Mesodermal cell (in vitro differentiated cells): ENCODE results near the gene FHIT.

ENCODE experiments used
- H3K27ac ChIP-seq: 2 replicates; pipeline ENCODE4 v1.7.0; 2013; ENCODE audit warnings: mild to moderate bottlenecking, low read depth, low read length, moderate library complexity; ENCODE audit not compliant: severe bottlenecking
- H3K36me3 ChIP-seq: 2 replicates; pipeline ENCODE4 v1.7.1; 2013; ENCODE audit warnings: mild to moderate bottlenecking, low read length, moderate library complexity; ENCODE audit not compliant: control insufficient read depth, insufficient read depth
- H3K4me1 ChIP-seq: one replicate; pipeline ENCODE4 v1.7.1; 2013; ENCODE audit warnings: mild to moderate bottlenecking, low read length; ENCODE audit not compliant: insufficient read depth, control insufficient read depth, poor library complexity, severe bottlenecking
- H3K4me3 ChIP-seq: 2 replicates; pipeline ENCODE4 v1.7.0; 2013; ENCODE audit warnings: low read length, control low read depth, mild to moderate bottlenecking; ENCODE audit not compliant: insufficient read depth, poor library complexity, severe bottlenecking; ENCODE audit errors: extremely low read depth
- H3K9me3 ChIP-seq: 2 replicates; pipeline ENCODE4 v1.7.1; 2013; ENCODE audit warnings: mild to moderate bottlenecking, low read length, moderate library complexity; ENCODE audit not compliant: control insufficient read depth
- WGBS, 2 experiments: methylation state at CpG; one replicate each; pipeline ENCODE4 v1.1.5; 2013; ENCODE audit warnings: missing lambda C conversion rate in 2 of 2; ENCODE audit not compliant: insufficient coverage in 2 of 2; 5-methylcytosine and 5-hydroxymethylcytosine counted together

Gene FHIT

DNA sequence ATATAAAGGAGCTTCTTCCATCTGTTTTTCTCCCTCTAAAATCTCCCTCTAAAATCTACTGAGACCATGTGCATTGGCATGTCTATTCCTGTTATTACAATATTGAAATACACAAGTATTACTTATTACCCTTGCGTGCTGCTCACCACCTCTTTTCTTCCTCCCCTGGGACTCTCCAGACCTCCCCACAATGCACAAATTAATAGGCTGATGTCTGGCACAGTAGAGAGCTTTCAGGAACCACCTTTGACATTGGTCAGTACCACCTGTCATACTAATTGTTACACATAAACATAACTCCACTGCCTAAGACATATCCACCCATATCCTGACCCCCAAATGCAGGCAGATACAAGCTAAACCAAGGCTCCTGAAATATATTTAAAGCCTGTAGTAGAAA is 722.6 kb downstream of the FHIT start:
- WGBS, 2 experiments, result 86% methylated on average over 1 of the region's 1 CpG; no CpG with 5 or more reads in 1 of the 2 experiments
- H3K9me3 ChIP-seq, result no peaks in the 10 kb centered on the region
- no peaks in the 10 kb centered on the region for H3K4me1 ChIP-seq
- H3K36me3 ChIP-seq, result no peaks in the 10 kb centered on the region
- H3K4me3 ChIP-seq, result no peak overlapping the region
- H3K27ac ChIP-seq, result no peak overlapping the region

DNA sequence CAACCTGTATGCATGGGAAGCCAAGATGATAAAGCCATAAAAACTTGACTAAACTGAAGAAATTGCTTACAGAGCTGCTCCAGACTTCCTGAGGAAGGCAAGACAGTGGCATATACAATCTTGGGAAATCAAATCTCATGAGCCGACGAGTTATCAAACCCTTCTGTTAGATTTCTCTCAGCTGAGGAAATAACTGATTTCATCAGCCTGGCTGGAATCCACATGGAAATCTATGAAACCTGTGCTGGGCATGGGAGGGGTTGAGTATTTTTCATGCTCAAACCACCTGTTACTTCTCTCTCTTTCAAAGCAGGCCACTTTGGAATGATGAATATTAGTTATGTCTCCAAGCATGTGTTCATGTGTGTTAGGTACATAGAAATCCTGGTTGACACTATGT is 727.7 kb downstream of the FHIT start:
- 81% methylated on average over 2 of the region's 2 CpGs; no CpG with 5 or more reads in 1 of the 2 experiments for WGBS, 2 experiments
- no peaks in the 10 kb centered on the region for H3K36me3 ChIP-seq
- no peaks in the 10 kb centered on the region for H3K9me3 ChIP-seq
- H3K4me1 ChIP-seq, result no peaks in the 10 kb centered on the region
- no peak overlapping the region for H3K27ac ChIP-seq
- no peak overlapping the region for H3K4me3 ChIP-seq

DNA sequence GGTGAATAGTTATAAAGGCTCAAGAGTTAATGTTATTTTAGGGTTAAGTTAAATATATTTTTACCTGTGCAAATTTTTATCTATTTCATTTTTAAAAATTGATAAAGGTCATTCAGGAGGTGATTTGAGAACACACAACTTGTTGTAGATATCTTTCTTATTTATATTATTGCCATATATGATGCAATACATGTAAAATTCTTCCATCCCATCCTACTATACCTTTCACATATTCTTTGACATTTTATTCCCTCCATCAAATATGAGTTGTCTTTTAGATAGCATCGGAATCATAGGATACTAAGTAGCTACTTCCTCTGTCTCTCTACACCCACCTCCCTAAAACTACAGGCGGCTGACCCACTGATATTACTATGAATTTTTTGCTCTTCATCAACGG is 734.1 kb downstream of the FHIT start:
- WGBS, 2 experiments, result 80% methylated on average over 1 of the region's 3 CpGs; no CpG with 5 or more reads in 1 of the 2 experiments

DNA sequence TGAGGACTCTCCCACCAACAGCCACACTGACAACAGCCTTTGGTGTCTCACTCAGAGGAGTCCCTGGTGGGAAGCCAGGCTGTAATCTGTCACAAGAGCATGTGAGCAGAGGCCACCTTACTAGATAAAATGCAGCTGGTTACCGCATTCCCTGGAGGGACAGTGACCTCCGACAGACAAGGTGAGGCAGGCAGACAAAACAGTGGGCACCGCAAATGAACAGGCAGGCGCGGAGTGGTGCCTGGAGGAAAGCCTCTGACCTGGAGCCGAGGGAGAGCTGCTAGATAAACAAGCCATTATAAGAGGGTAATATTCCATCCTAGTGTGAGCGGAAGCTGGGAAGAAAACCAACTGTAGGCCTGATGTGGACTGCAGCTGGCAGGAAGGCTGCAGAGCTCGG is 736.4 kb downstream of the FHIT start:
- Histone ChIP-seq H3K4me3 (no peak overlapping the region), H3K9me3 (no peaks in the 10 kb centered on the region), H3K27ac (no peak overlapping the region), H3K4me1 (no peaks in the 10 kb centered on the region), H3K36me3 (no peaks in the 10 kb centered on the region)
- WGBS, 2 experiments, result 80 to 92% methylated on average over 7 of the region's 8 CpGs

More for the DNA sequence above, 734.1 kb downstream of the FHIT start:
- H3K36me3 ChIP-seq, result no peaks in the 10 kb centered on the region
- H3K27ac ChIP-seq, result no peak overlapping the region
- H3K4me1 ChIP-seq, result no peaks in the 10 kb centered on the region
- H3K4me3 ChIP-seq, result no peak overlapping the region
- no peaks in the 10 kb centered on the region for H3K9me3 ChIP-seq

DNA sequence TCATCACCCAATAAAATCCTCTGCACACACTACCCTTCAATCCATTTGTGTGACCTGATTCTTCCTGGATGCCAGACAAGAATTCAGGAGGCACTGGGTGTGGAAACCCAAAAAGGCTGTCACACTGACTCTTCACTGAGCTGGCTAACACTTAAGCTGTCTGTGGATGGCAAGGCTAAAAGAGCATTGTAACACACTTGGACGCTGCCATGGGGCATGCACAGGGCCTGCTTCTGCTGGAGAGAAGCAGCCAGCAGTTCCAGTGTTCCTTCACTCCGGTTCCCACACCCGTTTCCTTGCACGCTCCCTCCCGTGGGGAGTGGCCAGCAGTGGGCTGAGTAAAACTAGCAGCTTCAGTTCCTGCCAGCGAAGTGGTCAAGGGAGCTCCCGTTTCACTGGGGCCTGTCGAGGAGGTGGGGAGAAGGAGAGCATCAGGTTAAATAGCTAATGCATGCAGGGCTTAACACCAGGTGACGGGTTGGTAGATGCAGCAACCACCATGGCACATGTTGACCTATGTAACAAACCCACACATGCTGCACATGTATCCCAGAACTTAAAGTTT is 737.1 kb downstream of the FHIT start:
- Histone ChIP-seq H3K36me3 (no peaks in the 10 kb centered on the region), H3K9me3 (no peaks in the 10 kb centered on the region), H3K27ac (no peak overlapping the region), H3K4me1 (no peaks in the 10 kb centered on the region), H3K4me3 (no peak overlapping the region)
- WGBS, 2 experiments, result 84 to 93% methylated on average over 4 to 5 of the region's 9 CpGs

DNA sequence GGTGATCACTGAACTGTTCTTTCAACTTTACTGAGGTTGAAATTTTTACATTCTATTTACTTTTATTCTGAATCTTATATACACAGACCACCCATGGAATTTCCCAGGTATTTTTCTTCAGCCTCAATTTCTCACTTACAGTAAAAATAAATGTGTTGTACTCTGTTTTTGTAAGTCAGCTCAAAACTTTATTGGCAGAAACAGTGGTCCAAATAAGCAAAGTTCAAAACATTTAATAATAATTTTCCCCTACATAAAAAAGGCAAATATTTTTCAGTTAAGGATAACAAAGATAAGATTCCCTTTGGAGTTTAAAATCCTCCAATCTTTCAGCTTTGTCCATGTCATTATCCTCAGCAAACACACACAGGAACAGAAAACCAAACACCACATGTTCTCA is 738.0 kb downstream of the FHIT start:
- H3K4me3 ChIP-seq, result no peak overlapping the region
- H3K36me3 ChIP-seq, result no peaks in the 10 kb centered on the region
- no peaks in the 10 kb centered on the region for H3K9me3 ChIP-seq
- no peak overlapping the region for H3K27ac ChIP-seq
- no peaks in the 10 kb centered on the region for H3K4me1 ChIP-seq

DNA sequence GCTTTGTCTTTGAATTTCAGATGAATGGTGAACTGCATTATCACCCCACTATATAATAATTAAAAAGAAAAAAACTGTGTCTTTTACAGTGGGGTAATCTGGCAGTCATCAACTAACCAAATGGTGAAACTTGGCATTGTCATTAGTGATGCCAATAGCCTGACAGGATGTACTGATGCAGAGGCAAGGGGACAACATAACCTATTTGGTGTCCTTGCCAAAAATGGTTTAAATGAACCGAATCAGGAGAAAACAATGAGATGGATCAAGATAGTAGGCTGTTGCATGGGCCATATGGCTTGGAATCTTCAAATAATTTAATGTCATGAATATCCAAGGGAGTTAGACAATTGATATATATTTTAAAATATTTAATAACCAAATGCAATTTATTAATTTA is 738.7 kb downstream of the FHIT start:
- Histone ChIP-seq H3K4me3 (no peak overlapping the region), H3K27ac (no peak overlapping the region), H3K36me3 (no peaks in the 10 kb centered on the region), H3K9me3 (no peaks in the 10 kb centered on the region), H3K4me1 (no peaks in the 10 kb centered on the region)
- WGBS, 2 experiments, result 100% methylated on average over 1 of the region's 1 CpG; no CpG with 5 or more reads in 1 of the 2 experiments

DNA sequence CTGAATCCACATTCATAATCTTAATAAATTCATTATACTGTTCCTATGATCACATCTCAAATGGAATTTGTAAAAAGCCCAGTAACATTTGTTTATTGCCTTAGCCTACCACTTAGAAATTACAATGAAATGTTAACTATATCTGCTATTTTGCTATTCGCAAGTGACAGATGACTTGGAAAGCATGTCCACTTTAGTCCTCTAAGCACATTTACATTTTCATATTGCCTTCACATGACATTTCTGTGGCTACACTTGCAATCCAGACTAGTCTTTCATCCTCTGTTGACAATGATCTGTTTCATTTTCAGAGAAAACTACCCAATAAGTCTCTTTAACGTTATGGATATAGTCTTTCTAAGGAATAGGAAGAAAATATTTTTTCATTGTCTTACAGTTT is 741.8 kb downstream of the FHIT start:
- Histone ChIP-seq H3K36me3 (no peaks in the 10 kb centered on the region), H3K9me3 (no peaks in the 10 kb centered on the region), H3K27ac (no peak overlapping the region), H3K4me1 (no peaks in the 10 kb centered on the region), H3K4me3 (no peak overlapping the region)
- WGBS, 2 experiments, result 80 to 100% methylated on average over 1 of the region's 2 CpGs

DNA sequence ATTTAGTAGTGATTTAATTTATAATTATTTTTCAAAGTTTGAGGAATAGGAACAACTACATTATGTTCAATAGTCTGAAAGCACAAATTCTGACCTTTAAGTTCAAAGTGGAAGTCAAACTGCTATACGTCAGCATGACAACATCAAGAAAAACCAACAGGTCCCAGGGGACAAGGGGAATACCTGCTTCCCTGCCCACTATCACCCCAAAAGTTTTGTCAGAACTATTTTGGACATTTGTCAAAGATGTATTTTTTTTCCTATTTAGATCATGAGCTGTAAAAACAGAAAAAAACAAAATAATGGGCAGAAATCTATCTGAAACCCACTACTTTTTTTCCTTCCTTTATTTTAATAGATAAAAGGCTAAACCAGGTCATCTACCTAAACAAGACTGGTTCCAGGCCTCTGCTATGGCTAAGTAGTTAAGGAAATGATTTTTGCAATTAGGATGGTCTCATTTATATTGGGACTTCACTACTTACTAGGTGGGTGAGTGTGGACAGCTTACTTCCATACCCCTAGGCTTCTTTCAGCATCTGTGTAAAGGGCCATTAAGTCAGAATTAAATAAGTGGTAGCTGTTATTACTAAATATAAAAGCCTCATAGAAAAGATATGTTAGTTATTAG is 746.3 kb downstream of the FHIT start:
- Histone ChIP-seq H3K4me1 (no peaks in the 10 kb centered on the region), H3K27ac (no peak overlapping the region), H3K36me3 (no peaks in the 10 kb centered on the region), H3K9me3 (no peaks in the 10 kb centered on the region), H3K4me3 (no peak overlapping the region)
- WGBS, 2 experiments, result no CpG with 5 or more reads among the region's 1 CpG

DNA sequence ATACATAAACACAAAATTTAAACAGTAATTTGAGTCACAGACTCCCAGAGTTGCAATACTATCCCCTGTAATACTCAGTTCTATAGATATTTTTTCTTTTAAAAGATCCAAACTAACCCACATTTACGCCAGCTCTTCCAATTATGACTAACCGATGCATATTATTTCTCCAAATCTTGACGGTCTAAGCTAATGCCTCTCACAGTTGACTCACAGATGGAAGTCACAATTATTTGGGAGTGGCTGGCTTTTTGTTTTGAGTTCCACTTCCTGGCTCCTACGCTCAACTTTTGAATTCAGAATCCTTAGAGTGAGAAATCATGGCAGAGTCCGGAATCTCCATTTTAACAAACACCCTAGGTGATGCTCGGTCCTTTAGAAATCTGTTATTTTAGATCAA is 749.9 kb downstream of the FHIT start:
- Histone ChIP-seq H3K36me3 (no peaks in the 10 kb centered on the region), H3K4me3 (no peak overlapping the region), H3K9me3 (no peaks in the 10 kb centered on the region), H3K4me1 (no peaks in the 10 kb centered on the region), H3K27ac (no peak overlapping the region)
- WGBS, 2 experiments, result 87 to 100% methylated on average over 4 of the region's 6 CpGs

DNA sequence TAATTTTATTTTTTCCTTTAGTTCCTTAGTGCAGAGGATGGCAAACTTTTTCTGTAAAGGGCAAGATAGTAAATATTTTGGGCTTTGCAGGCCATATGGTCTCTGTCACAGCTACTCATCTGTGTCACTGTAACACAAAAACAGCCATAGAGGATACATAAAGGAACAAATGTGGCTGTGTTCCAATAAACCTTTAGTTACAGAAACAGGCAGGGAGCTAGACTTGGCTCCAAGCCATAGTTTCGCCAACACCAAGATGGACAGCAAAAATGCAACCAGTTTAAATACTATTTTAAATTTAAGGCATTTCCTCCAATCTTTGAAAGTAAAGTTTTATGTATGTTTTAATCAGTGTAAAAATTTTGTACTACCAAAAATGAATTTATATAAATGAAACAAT is 753.4 kb downstream of the FHIT start:
- Histone ChIP-seq H3K9me3 (no peaks in the 10 kb centered on the region), H3K36me3 (no peaks in the 10 kb centered on the region), H3K4me1 (no peaks in the 10 kb centered on the region), H3K4me3 (no peak overlapping the region), H3K27ac (no peak overlapping the region)
- no CpG with 5 or more reads among the region's 1 CpG for WGBS, 2 experiments
